Neural progenitor cell (in vitro differentiated cells): ENCODE results near the gene SMIM43. TPM values are rescaled to one million over a fixed set of nuclear protein-coding genes. Genes with fewer than 3 reads are reported as not detected.
A peak's percentile ranks its signal among the peaks of the same experiment; 100 is the strongest.

Experiments
- DNase-seq: peaks from one replicate; pipeline ENCODE4 v3.0.0-alpha.2; 2016; ENCODE audit warnings: low spot score
- H2AFZ ChIP-seq: fragments of 200-600 bp; sonication (generic); replicated peaks from 2 replicates; pipeline ENCODE4 v1.6.1; 2016; ENCODE audit warnings: antibody characterized with exemption
- H3F3A ChIP-seq: fragments of 200-600 bp; sonication (generic); 2 replicates; pipeline ENCODE4 v1.6.1; 2016; ENCODE audit warnings: antibody characterized with exemption, low read depth
- H3K27ac ChIP-seq: fragments of 200-600 bp; sonication (generic); 2 replicates; pipeline ENCODE4 v1.5.1; 2016; ENCODE audit warnings: mild to moderate bottlenecking
- H3K27me3 ChIP-seq: fragments of 200-600 bp; sonication (generic); 2 replicates; pipeline ENCODE4 v1.6.1; 2016; ENCODE audit warnings: mild to moderate bottlenecking, moderate library complexity
- H3K36me3 ChIP-seq: fragments of 200-600 bp; sonication (generic); 2 replicates; pipeline ENCODE4 v1.5.1; 2016
- H3K4me1 ChIP-seq: fragments of 200-600 bp; sonication (generic); 2 replicates; pipeline ENCODE4 v1.6.1; 2016; ENCODE audit warnings: mixed run types
- H3K4me2 ChIP-seq: fragments of 200-600 bp; sonication (generic); 2 replicates; pipeline ENCODE4 v1.6.1; 2016
- H3K4me3 ChIP-seq: fragments of 200-600 bp; sonication (generic); 2 replicates; pipeline ENCODE4 v1.5.1; 2016
- H3K79me2 ChIP-seq: fragments of 200-600 bp; sonication (generic); 2 replicates; pipeline ENCODE4 v1.6.1; 2016; ENCODE audit warnings: low read depth
- H3K9ac ChIP-seq: fragments of 200-600 bp; sonication (generic); 2 replicates; pipeline ENCODE4 v1.6.1; 2016
- H3K9me3 ChIP-seq: fragments of 200-600 bp; sonication (generic); 2 replicates; pipeline ENCODE4 v1.5.1; 2016; ENCODE audit warnings: low read depth
- H4K20me1 ChIP-seq: fragments of 200-600 bp; sonication (generic); 2 replicates; pipeline ENCODE4 v1.6.1; 2016; ENCODE audit warnings: low read depth
- H3K27ac Mint-ChIP-seq: 3 replicates; pipeline ENCODE4 v1.8.0; 2021; ENCODE audit warnings: mixed read lengths
- H3K27me3 Mint-ChIP-seq: 2 replicates; pipeline ENCODE4 v1.8.0; 2022; ENCODE audit warnings: low read depth, mild to moderate bottlenecking, inconsistent platforms, moderate library complexity, mixed read lengths; ENCODE audit not compliant: insufficient read depth
- H3K36me3 Mint-ChIP-seq: 3 replicates; pipeline ENCODE4 v1.8.0; 2021; ENCODE audit warnings: mixed read lengths
- H3K4me1 Mint-ChIP-seq: 3 replicates; pipeline ENCODE4 v1.8.0; 2021; ENCODE audit warnings: mixed read lengths
- H3K4me3 Mint-ChIP-seq: 3 replicates; pipeline ENCODE4 v1.8.0; 2021; ENCODE audit warnings: mild to moderate bottlenecking, moderate library complexity, mixed read lengths
- H3K9me3 Mint-ChIP-seq: 3 replicates; pipeline ENCODE4 v1.8.0; 2020; ENCODE audit warnings: mixed read lengths
- CTCF ChIP-seq: fragments of 200-600 bp; sonication (generic); IDR thresholded peaks from 2 replicates; pipeline ENCODE4 v1.5.1; 2017; ENCODE audit warnings: antibody characterized with exemption, mild to moderate bottlenecking
- EZH2 ChIP-seq: fragments of 200-600 bp; sonication (generic); IDR thresholded peaks from 2 replicates; pipeline ENCODE4 v1.6.1; 2017; ENCODE audit warnings: antibody characterized with exemption, mild to moderate bottlenecking, moderate library complexity
- EZH2phosphoT487 ChIP-seq: fragments of 200-600 bp; sonication (generic); IDR thresholded peaks from 2 replicates; pipeline ENCODE4 v1.6.1; 2017; ENCODE audit warnings: antibody characterized with exemption
- total RNA-seq: library from RNA; depleted of rRNA; stranded (reverse); fragments of >200 nt; gene quantifications from 2 replicates; pipeline ENCODE4 v1.2.3, GENCODE V29; 2015; ENCODE audit warnings: low replicate concordance

The SMIM43 gene
- total RNA-seq, 1 donor from 2014 or later: not detected

- TF ChIP-seq EZH2 (no peak), CTCF (no peak), EZH2phosphoT487 (no peak)
- Histone ChIP-seq H3K9ac (no peak overlapping the region), H3K27ac (no peak overlapping the region), H3F3A (no peaks in the 10 kb centered on the region), H3K4me2 (peak overlapping the region; percentile 5), H3K4me1 (no peaks in the 10 kb centered on the region), H3K27me3 (no peaks in the 10 kb centered on the region), H2AFZ (no peak overlapping the region), H3K9me3 (no peaks in the 10 kb centered on the region), H3K4me3 (no peak overlapping the region), H3K79me2 (no peaks in the 10 kb centered on the region), H3K36me3 (no peaks in the 10 kb centered on the region), H4K20me1 (no peaks in the 10 kb centered on the region)
- Mint-ChIP-seq H3K9me3 (peaks cover 7% of the 10 kb centered on the region), H3K27me3 (peaks cover 7% of the 10 kb centered on the region), H3K4me1 (peaks cover 7% of the 10 kb centered on the region), H3K27ac (no peak overlapping the region), H3K36me3 (no peaks in the 10 kb centered on the region), H3K4me3 (no peak overlapping the region)
- DNase-seq: peak; percentile 41
These were observed 15.7 kb downstream of the SMIM43 start for GRCh38 chr4:121749225-121749624.

DNA sequence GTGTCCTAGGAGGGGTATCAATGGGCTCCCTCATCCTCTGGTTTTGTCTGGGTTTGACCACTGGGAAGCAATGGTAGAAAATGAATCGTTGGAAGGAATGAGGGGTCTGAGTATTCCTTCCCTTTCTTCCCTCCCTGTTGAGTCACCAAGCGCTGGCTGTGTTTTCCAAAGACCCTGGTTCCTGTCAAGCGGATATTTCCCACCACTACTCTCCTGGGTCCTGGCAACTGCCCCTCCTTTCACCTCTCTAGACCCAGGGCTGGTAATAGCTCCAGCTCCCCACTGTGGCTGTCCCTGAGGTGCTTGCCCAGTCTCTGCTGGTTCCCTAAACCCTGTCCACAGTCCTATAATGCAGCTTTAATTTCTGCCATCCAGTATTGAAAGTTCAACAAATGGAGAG lies 22.2 kb downstream of the SMIM43 start:
- H3K27me3 Mint-ChIP-seq: peaks cover 2% of the 10 kb centered on the region
- peaks cover 3% of the 10 kb centered on the region for H3K9me3 Mint-ChIP-seq
- no peaks in the 10 kb centered on the region for H3K9me3 ChIP-seq
- H3K27ac Mint-ChIP-seq: no peak overlapping the region
- H3K27me3 ChIP-seq: no peaks in the 10 kb centered on the region
- H3K79me2 ChIP-seq: no peaks in the 10 kb centered on the region
- TF ChIP-seq EZH2 (no peak), EZH2phosphoT487 (no peak), CTCF (no peak)
- H3K4me1 Mint-ChIP-seq: no peaks in the 10 kb centered on the region
- no peak overlapping the region for H3K4me2 ChIP-seq
- H3F3A ChIP-seq: no peaks in the 10 kb centered on the region
- no peak overlapping the region for H3K4me3 ChIP-seq
- H3K4me3 Mint-ChIP-seq: no peak overlapping the region
- H3K4me1 ChIP-seq: no peaks in the 10 kb centered on the region
- H3K9ac ChIP-seq: no peak overlapping the region
- no peak overlapping the region for H3K27ac ChIP-seq
- no peaks in the 10 kb centered on the region for H3K36me3 ChIP-seq
- no peaks in the 10 kb centered on the region for H3K36me3 Mint-ChIP-seq
- H4K20me1 ChIP-seq: no peaks in the 10 kb centered on the region
- H2AFZ ChIP-seq: no peak overlapping the region
- DNase-seq: no peak

GRCh38 chr4:121741751-121742150 lies 23.2 kb downstream of the SMIM43 start:
- Histone ChIP-seq H2AFZ (no peak overlapping the region), H3K4me2 (no peak overlapping the region)

More at GRCh38 chr4:121741751-121742150, 23.2 kb downstream of the SMIM43 start:
- H3K27ac ChIP-seq: no peak overlapping the region
- TF ChIP-seq EZH2phosphoT487 (no peak), EZH2 (no peak), CTCF (no peak)
- no peak overlapping the region for H3K9ac ChIP-seq
- no peaks in the 10 kb centered on the region for H4K20me1 ChIP-seq
- H3K9me3 ChIP-seq: no peaks in the 10 kb centered on the region
- no peak overlapping the region for H3K27ac Mint-ChIP-seq
- H3K9me3 Mint-ChIP-seq: peaks cover 3% of the 10 kb centered on the region
- H3K4me3 Mint-ChIP-seq: no peak overlapping the region
- no peak overlapping the region for H3K4me3 ChIP-seq
- H3K36me3 Mint-ChIP-seq: no peaks in the 10 kb centered on the region
- DNase-seq: no peak
- no peaks in the 10 kb centered on the region for H3F3A ChIP-seq
- no peaks in the 10 kb centered on the region for H3K4me1 ChIP-seq
- H3K27me3 ChIP-seq: no peaks in the 10 kb centered on the region
- H3K79me2 ChIP-seq: no peaks in the 10 kb centered on the region
- no peaks in the 10 kb centered on the region for H3K4me1 Mint-ChIP-seq
- peaks cover 2% of the 10 kb centered on the region for H3K27me3 Mint-ChIP-seq
- no peaks in the 10 kb centered on the region for H3K36me3 ChIP-seq
